Measurements from ENCODE around the gene LYPD3.
A peak's percentile ranks its signal among the peaks of the same experiment; 100 is the strongest.
"Not testable (repeated sequence)": the region's sequence is repeated elsewhere in the genome, so short reads cannot be mapped to it uniquely, and the experiment has no call there.

Gene LYPD3

GRCh38 chr19:43460362-43461016 lies 4.9 kb downstream of the LYPD3 start:
- DNase-seq = peak; percentile 72

- DNase-seq = no peak
These were observed 7.6 kb downstream of the LYPD3 start for GRCh38 chr19:43457809-43458208.

GRCh38 chr19:43455321-43456113 lies 9.9 kb downstream of the LYPD3 start:
- DNase-seq = no peak

GRCh38 chr19:43454031-43454430 lies 11.4 kb downstream of the LYPD3 start:
- no peak for DNase-seq

- no peak for DNase-seq
These were observed 12.8 kb downstream of the LYPD3 start for GRCh38 chr19:43452582-43452981.

- DNase-seq = no peak
These were observed 14.8 kb downstream of the LYPD3 start for GRCh38 chr19:43450545-43450997.

- DNase-seq = no peak
These were observed 17.8 kb downstream of the LYPD3 start for GRCh38 chr19:43447655-43448054.

GRCh38 chr19:43446746-43447489 lies 18.5 kb downstream of the LYPD3 start:
- DNase-seq = peak; percentile 84

- no peak for DNase-seq
These were observed 20.0 kb downstream of the LYPD3 start for GRCh38 chr19:43445426-43445825.

- no peak for DNase-seq
These were observed 20.7 kb downstream of the LYPD3 start for GRCh38 chr19:43444531-43445287.

- not testable (repeated sequence) for DNase-seq
These were observed 21.3 kb downstream of the LYPD3 start for GRCh38 chr19:43444091-43444490.

GRCh38 chr19:43441716-43442115 lies 23.7 kb downstream of the LYPD3 start:
- DNase-seq = no peak

GRCh38 chr19:43439709-43440063 lies 25.7 kb downstream of the LYPD3 start:
- DNase-seq = no peak

GRCh38 chr19:43439032-43439708 lies 26.2 kb downstream of the LYPD3 start:
- no peak for DNase-seq

GRCh38 chr19:43438291-43439031 lies 26.9 kb downstream of the LYPD3 start:
- DNase-seq = peak; percentile 29

- DNase-seq = no peak
These were observed 27.7 kb downstream of the LYPD3 start for GRCh38 chr19:43437712-43438111.

- DNase-seq = not testable (repeated sequence)
These were observed 28.1 kb downstream of the LYPD3 start for GRCh38 chr19:43437284-43437683.

- DNase-seq = no peak
These were observed 29.6 kb downstream of the LYPD3 start for GRCh38 chr19:43435775-43436174.

- DNase-seq = no peak
These were observed 31.7 kb downstream of the LYPD3 start for GRCh38 chr19:43433689-43434088.

- no peak for DNase-seq
These were observed 32.1 kb downstream of the LYPD3 start for GRCh38 chr19:43433358-43433673.

GRCh38 chr19:43430976-43431375 lies 34.4 kb downstream of the LYPD3 start:
- DNase-seq = no peak

All from NCI-H82 (cell line).